HepG2 (cell line): Measurements from ENCODE around the gene C20orf96. TPM values are rescaled to one million over a fixed set of nuclear protein-coding genes. Genes with fewer than 3 reads are reported as not detected.

Experiments used
- ADNP ChIP-seq: sonication (generic); formaldehyde crosslinking; IDR thresholded peaks from 2 replicates; pipeline ENCODE4 v1.4.0; 2020; ENCODE audit warnings: missing genetic modification reagents
- CREB1 ChIP-seq, 2 experiments: fragments of 450-650 bp in 1 of 2; IDR thresholded peaks; 2 replicates each; pipeline ENCODE4 v1.6.1; 2016 to 2017; ENCODE audit warnings: control low read depth in 1 of 2, mild to moderate bottlenecking in 1 of 2, missing compliant biosample characterization in 1 of 2, missing genetic modification characterization in 1 of 2
- ERF ChIP-seq: IDR thresholded peaks from 2 replicates; pipeline ENCODE4 v1.6.1; 2018; ENCODE audit warnings: missing biosample characterization, missing genetic modification reagents
- FOXC1 ChIP-seq: sonication (generic); formaldehyde crosslinking; IDR thresholded peaks from 2 replicates; pipeline ENCODE4 v1.8.0; 2022; ENCODE audit warnings: mild to moderate bottlenecking, missing genetic modification reagents, borderline replicate concordance
- MAFK ChIP-seq, 2 experiments: IDR thresholded peaks in 1 of 2; conservative IDR thresholded peaks in 1 of 2; 2 replicates each; pipeline ENCODE4 v1.6.1; 2011; ENCODE audit warnings: improper control_type of control experiment in 2 of 2, low read length in 2 of 2
- NFYB ChIP-seq: sonication (generic); formaldehyde crosslinking; IDR thresholded peaks from 2 replicates; pipeline ENCODE4 v1.4.0; 2020; ENCODE audit warnings: missing genetic modification reagents
- NPAS2 ChIP-seq: sonication (generic); formaldehyde crosslinking; IDR thresholded peaks from 2 replicates; pipeline ENCODE4 v1.8.0; 2022; ENCODE audit warnings: mild to moderate bottlenecking, missing genetic modification reagents, borderline replicate concordance
- PRMT3 ChIP-seq: sonication (generic); formaldehyde crosslinking; IDR thresholded peaks from 2 replicates; pipeline ENCODE4 v1.8.1; 2022; ENCODE audit warnings: low read depth, mild to moderate bottlenecking, moderate library complexity, missing genetic modification reagents, borderline replicate concordance
- TFDP1 ChIP-seq: IDR thresholded peaks from 2 replicates; pipeline ENCODE4 v1.6.1; 2016; ENCODE audit warnings: missing compliant biosample characterization, missing genetic modification reagents, borderline replicate concordance
- THAP7 ChIP-seq: sonication (generic); formaldehyde crosslinking; IDR thresholded peaks from 2 replicates; pipeline ENCODE4 v1.8.1; 2023; ENCODE audit warnings: mild to moderate bottlenecking, missing genetic modification reagents
- TMF1 ChIP-seq: sonication (generic); formaldehyde crosslinking; IDR thresholded peaks from 2 replicates; pipeline ENCODE4 v1.8.1; 2022; ENCODE audit warnings: low read depth, missing genetic modification reagents
- TRIM22 ChIP-seq: fragments of 450-650 bp; IDR thresholded peaks from 2 replicates; pipeline ENCODE4 v1.6.1; 2017
- ZNF543 ChIP-seq: sonication (generic); formaldehyde crosslinking; IDR thresholded peaks from 2 replicates; pipeline ENCODE4 v1.4.0; 2020; ENCODE audit warnings: mild to moderate bottlenecking, missing genetic modification reagents
- ZNF546 ChIP-seq: sonication (generic); formaldehyde crosslinking; conservative IDR thresholded peaks from 2 replicates; pipeline ENCODE4 v1.8.1; 2023; ENCODE audit warnings: mild to moderate bottlenecking, missing genetic modification reagents
- ZNF776 ChIP-seq: sonication (generic); formaldehyde crosslinking; IDR thresholded peaks from 2 replicates; pipeline ENCODE4 v1.4.0; 2020; ENCODE audit warnings: mild to moderate bottlenecking, missing genetic modification reagents
- ZSCAN20 ChIP-seq: sonication (generic); formaldehyde crosslinking; IDR thresholded peaks from 2 replicates; pipeline ENCODE4 v1.4.0; 2020; ENCODE audit warnings: missing genetic modification reagents, mild to moderate bottlenecking, borderline replicate concordance
- polyA plus RNA-seq, 8 experiments: library from polyadenylated mRNA; depleted of rRNA in 3 of 8; stranded (reverse) in 7 of 8; unstranded in 1 of 8; fragments of >200 nt; fragmentation: Illumina TruSeq in 4 of 8; extraction: Trizol in 4 of 8; gene quantifications; 2 replicates each; pipeline versions ENCODE4 v1.2.1 to v1.2.3, GENCODE V29; 2011 to 2016; ENCODE audit warnings: low read depth in 4 of 8, missing spikeins in 1 of 8, mixed read lengths in 1 of 8; ENCODE audit not compliant: insufficient read depth in 1 of 8
- total RNA-seq, 5 experiments: library from RNA; depleted of rRNA; stranded (reverse); fragments of >200 nt; fragmentation: Illumina TruSeq; extraction: Trizol; gene quantifications; 2 replicates each; pipeline ENCODE4 v1.2.3, GENCODE V29; 2016; ENCODE audit warnings: low read depth in 1 of 5
- TF ChIP-seq, protein P1 (sequence below), 2 experiments: sonication (generic) in 1 of 2; formaldehyde crosslinking in 1 of 2; IDR thresholded peaks; 2 replicates each; pipeline versions ENCODE4 v1.4.0 to v1.6.1; 2016 to 2020; ENCODE audit warnings: borderline replicate concordance in 1 of 2, low read depth in 1 of 2, mild to moderate bottlenecking in 1 of 2, missing genetic modification reagents in 1 of 2

The C20orf96 gene
- total and polyA plus RNA-seq, 2 of the 13 experiments (the other 11 are each of a cell fraction or from before 2014, with no cell fraction given) = 3.8 to 20.6 TPM

DNA sequence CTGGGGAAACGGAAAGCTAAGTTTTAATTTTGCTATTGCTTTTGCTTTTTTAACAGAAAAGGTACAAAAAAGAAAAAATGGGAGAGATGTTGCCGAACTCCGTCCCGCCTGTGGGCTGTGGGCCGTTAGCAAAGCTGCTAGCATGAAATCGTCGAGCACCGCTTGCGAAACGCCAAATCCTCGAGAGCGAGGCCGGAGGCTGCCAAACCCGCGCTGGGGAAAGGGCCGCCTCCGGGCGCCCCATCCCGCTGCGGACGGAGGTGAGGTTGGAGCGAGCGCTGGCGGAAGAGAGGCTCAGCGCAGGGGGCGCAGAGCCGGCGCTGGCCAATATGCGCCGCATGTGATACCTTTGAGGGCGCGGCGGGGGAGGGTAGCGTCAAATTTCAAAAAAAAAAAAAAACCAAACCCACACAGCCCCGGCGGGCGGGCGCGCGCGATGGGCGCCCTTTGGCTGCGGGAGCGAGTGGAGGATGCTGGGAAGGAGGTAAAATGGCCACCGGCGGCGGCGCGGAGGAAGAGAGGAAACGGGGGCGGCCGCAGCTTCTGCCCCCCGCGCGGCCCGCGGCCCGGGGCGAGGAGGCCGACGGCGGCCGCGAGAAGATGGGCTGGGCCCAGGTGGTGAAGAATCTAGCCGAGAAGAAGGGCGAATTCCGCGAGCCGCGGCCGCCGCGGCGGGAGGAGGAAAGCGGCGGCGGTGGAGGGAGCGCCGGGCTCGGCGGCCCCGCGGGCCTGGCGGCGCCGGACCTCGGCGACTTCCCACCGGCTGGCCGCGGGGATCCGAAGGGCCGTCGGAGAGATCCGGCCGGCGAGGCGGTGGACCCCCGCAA, 6.8 kb upstream of the C20orf96 start, which contains the start of gene ZCCHC3 (continued):
- peak; percentile 98 for TF ChIP-seq TFDP1 (CRISPR knock-in tag)
- peak; percentile 93 for TF ChIP-seq PRMT3 (CRISPR knock-in tag)
- TF ChIP-seq, protein P1, sequence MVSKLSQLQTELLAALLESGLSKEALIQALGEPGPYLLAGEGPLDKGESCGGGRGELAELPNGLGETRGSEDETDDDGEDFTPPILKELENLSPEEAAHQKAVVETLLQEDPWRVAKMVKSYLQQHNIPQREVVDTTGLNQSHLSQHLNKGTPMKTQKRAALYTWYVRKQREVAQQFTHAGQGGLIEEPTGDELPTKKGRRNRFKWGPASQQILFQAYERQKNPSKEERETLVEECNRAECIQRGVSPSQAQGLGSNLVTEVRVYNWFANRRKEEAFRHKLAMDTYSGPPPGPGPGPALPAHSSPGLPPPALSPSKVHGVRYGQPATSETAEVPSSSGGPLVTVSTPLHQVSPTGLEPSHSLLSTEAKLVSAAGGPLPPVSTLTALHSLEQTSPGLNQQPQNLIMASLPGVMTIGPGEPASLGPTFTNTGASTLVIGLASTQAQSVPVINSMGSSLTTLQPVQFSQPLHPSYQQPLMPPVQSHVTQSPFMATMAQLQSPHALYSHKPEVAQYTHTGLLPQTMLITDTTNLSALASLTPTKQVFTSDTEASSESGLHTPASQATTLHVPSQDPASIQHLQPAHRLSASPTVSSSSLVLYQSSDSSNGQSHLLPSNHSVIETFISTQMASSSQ (IDR thresholded peaks at IDR 0.05; ENCODE audit: low read depth) = peak; percentile 19; the same call in 1 of the 2 replicates
- TF ChIP-seq, protein P1 (CRISPR knock-in tag; IDR thresholded peaks at IDR 0.05; ENCODE audit: borderline replicate concordance) = no peak; the same call in 1 of the 2 replicates
- TF ChIP-seq NFYB (CRISPR knock-in tag) = peak; percentile 76
- TF ChIP-seq ERF (CRISPR knock-in tag) = peak; percentile 99
- peak; percentile 98 for TF ChIP-seq ZNF543
- TF ChIP-seq CREB1 (IDR thresholded peaks at IDR 0.05) = peak; percentile 77
- no peak for TF ChIP-seq CREB1 (CRISPR knock-in tag; IDR thresholded peaks at IDR 0.05)
- TF ChIP-seq MAFK (conservative IDR thresholded peaks at IDR 0.05 in 1 of 2, IDR thresholded peaks at IDR 0.05 in 1 of 2; ENCODE audit: low read length in 2 of 2) = no peak
- peak; percentile 98 for TF ChIP-seq ZSCAN20 (CRISPR knock-in tag)
- peak; percentile 94; the same call in 1 of the 2 replicates for TF ChIP-seq ZNF546
- TF ChIP-seq FOXC1 (CRISPR knock-in tag) = peak; percentile 97; the same call in 1 of the 2 replicates
- TF ChIP-seq TRIM22 = no peak
- TF ChIP-seq THAP7 (CRISPR knock-in tag) = peak; percentile 99
- TF ChIP-seq NPAS2 (CRISPR knock-in tag) = no peak
- peak; percentile 93; the same call in 1 of the 2 replicates for TF ChIP-seq ZNF776 (CRISPR knock-in tag)
- peak; percentile 95 for TF ChIP-seq TMF1 (CRISPR knock-in tag)
- no peak for TF ChIP-seq ADNP (CRISPR knock-in tag)
